HG03103 (cell line): Measurements from ENCODE around the gene DAPK1.

ENCODE experiments used
- ATAC-seq: cut with Tn5 transposase; IDR thresholded peaks from one replicate; pipeline ENCODE4 v1.9.1; 2021; ENCODE audit warnings: low read depth; ENCODE audit not compliant: unreplicated experiment

The DAPK1 gene

GRCh38 chr9:87609002-87609401, 111.3 kb downstream of the DAPK1 start:
- ATAC-seq: no peak

- ATAC-seq: no peak
These were observed 111.8 kb downstream of the DAPK1 start for GRCh38 chr9:87609486-87609885.

DNA sequence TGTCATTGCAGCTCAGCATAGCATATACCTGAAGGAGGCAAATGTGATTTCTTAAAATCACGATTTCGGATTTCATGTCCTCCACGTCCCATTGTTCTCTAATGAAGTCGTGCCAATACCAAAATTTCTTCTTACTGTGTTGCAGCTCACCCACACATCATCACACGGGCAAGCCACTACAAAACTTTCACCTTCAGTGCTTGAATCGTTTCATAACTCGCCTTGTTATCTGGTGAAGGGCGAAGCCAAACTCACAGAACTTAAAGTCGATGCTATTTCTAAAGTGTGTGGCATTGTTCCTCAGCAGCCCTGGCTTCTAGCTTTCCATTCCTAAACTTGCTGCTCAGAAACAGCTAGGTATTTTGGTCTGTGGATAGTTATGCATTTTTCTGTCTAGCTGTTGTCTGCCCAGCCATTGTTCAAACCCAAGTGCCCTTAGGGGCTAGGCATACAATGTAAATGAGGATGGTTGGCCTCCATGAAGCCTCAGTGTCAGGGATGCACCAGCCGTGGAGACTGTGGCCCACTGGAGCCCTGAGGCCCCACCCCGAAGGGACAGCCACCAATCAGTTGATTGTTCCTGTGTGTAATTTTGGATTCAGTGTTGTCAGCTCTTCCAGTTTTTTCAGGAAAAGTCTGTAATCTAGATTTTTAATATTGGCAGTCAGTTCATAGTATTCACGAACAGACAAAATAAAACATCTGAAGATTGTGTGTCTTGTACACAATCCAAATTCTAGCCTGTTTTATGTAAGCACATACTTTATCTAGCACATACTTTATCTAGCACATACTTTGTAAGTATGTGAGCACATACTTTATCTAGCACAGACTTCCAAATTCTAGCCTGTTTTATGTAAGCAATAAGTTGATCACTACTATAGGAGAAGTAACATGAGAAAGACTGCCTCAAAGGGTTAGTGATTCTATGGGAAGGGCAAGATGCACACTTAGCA, 112.8 kb downstream of the DAPK1 start:
- no peak for ATAC-seq

DNA sequence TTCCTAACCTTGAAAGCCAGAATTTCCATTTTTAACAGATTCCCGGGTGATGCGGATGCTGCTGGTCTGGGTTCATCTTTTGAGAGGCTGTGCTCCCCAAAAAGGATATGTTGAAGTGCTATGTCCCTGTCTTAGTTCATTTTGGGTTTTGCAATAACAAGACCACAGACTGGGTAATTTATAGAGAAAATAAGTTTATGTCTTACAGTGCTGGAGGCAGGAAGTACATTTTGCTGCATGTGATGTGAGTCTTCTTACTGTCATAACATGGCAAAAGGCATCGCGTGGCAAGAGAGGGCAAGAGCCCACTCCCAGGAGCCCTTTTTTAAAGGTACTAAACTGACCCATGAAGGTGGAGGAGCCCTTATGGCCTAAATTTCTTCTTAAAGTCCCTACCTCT, 114.1 kb downstream of the DAPK1 start:
- ATAC-seq: no peak

GRCh38 chr9:87612536-87612935, 114.9 kb downstream of the DAPK1 start:
- ATAC-seq: no peak

DNA sequence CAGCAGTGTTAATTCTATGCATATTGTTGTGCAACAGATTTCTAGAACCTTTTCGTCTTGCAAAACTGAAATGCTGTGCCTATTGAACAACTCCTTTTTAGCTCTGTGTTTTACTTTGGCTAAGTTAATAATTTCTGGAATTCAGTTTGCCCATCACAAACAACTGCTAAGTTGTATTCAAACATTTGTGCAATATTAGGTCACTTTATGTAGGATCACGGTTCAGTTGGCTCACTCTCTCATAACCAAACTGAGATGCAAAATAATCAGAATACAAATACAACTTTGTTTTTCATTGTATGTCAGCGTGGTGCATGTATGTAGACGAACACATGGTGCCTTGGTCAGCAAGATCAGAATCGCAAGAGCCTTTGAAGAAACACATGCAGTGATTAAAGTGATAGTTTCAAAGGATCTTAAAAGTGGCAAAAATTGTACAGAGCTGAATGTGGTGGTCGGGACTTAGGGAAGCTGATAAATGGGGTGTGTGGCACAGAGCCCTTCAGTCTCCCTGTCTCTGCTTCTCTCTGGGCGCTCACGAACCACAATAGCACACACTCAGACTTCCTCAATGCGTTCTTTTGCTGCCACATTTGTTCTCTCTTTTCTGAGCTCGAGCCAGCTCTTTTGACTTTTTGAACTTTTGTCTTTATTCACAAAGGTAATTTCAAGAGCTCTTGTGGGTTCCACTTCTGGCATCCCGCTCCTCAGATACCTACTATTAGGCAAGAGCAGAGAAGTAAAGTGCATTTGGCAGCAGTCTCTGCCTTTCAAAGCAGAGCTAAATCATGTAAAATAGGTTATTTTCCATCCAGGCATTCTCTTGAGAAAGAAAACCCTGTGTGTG, 115.8 kb downstream of the DAPK1 start:
- no peak for ATAC-seq

- no peak for ATAC-seq
These were observed 116.7 kb downstream of the DAPK1 start for GRCh38 chr9:87614397-87614796.

DNA sequence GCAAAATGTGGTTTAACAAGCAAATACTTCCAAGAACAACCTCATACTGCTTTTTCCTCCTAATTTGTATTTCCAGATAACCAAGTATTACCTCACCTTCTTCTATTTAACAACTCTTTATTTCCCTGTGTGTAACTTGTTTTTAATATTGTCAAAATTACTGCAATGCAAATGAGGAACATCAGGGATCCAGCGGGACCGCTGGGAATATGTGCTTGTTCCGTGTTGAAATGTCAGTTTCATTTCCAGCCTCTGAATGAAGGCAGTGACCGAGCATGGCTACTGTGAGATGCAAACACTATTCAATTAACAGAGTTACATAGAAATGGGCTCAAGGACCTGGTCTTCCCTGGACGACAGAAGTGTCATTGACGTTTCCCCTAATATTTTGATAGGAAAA, 117.5 kb downstream of the DAPK1 start:
- ATAC-seq: no peak

DNA sequence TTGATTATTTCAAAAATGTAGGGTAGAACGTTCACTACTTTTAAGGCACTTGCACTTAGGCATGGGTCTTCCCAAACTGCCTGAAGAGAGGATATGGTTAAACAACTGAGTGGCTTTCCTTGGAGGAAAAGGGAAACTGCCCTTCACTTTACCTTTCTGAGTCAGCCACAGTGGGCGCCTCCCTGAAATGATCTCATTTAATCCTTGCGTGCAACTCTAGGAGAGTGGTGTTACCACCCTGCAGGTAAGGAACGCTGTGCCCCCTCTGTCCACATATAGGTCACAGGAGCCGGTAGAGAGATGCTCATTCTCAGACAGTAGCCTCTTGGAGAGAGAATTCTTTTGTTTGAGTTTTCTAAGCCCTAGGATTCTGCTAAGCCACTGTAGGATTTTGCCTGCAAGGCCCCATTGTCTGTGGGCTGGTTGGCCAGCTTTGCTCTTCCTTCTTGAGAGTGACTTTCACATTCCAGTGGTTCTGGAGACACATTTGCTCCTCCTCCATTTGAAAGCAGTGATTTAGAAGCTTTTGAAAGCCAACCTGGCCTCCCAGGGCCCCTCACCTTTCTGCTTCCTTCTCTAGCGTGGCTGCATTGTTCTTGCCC, 118.0 kb downstream of the DAPK1 start:
- no peak for ATAC-seq

GRCh38 chr9:87618226-87618625, 120.6 kb downstream of the DAPK1 start:
- ATAC-seq: no peak

- ATAC-seq: no peak
These were observed 121.3 kb downstream of the DAPK1 start for GRCh38 chr9:87618931-87619330.

DNA sequence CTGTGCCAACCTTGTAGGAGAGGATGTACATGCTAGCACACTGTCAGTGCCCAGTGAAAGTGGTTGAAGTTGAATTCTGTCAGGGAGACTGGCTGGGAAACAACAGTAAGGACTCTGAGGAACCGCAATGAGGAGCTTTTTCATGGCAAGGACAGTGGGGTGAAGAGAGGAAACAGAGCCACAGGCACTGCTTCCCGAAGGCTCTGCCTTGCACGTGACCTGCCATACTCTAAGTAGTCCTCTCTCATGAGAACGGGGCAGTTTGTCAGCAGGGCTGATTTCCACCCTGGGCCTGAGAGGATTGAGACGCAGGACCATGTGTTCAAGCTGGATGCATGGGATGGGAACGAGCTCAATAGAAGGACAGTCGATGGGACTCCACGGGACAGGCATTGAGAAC, 121.7 kb downstream of the DAPK1 start:
- ATAC-seq: no peak

DNA sequence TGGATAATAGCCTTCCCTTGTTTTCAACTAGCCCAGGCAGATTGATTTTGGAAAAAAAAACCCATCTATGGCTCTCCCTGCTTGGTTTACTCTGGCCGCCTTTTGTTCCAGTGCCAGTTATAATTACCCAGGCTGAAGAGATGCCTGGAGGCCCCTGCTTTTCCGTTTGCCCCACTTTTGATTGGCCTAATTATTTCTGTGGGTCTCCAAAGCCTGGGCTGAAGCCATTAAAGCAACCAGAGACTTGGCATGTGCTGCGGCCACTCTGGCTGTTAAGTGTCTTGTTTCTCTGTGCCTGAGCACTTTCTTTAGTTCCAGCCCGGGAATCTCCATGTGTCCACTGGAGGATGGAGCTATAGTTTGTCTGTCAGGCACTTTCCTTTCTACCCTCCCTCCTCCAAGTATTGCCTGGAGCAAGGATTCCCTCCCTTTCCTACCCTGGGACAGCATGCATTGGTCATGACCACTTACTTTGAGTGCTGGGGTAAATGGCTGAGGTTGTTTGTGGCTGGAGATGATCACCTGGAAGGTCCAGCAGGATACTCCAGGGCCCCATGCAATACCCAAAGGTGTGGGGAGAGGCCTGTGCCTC, 123.2 kb downstream of the DAPK1 start:
- no peak for ATAC-seq

DNA sequence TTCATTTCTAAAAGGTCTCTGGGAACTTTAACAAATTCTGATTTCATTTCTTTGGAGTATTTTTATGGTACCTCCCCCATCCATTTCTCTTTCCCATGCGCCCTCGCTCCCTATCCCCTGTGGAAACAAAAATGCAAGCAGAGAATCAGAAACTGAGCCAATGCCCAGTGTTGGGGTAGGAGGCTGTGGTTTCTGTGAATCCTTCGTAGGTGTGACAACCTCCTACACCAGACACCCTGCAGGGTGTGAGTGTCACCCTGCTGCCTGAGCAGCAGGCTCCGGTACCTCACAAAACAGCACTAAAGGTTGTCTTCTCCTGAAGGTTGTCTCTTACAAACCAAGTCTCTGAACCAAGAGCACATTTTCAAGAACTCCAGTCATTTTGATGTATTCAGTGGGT, 124.4 kb downstream of the DAPK1 start:
- no peak for ATAC-seq

DNA sequence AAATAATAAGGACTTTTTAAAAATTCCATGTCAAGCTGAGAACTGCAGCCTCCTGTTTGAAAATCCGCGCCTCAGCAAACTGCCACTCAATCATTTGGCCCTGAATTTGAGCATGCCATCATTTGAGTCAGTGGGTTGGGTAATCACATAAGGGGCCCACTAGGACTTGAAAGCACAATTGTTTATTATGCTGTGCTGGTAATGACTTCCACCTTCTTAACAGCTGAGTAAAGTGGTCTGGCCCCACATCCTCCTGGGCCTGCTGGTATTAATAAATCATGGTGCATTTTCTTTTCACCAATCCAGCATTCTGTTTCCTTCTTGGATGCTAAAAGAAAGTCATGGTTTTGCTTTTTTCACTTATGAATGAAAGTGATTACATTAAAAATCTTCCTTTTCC, 125.3 kb downstream of the DAPK1 start:
- ATAC-seq: no peak

DNA sequence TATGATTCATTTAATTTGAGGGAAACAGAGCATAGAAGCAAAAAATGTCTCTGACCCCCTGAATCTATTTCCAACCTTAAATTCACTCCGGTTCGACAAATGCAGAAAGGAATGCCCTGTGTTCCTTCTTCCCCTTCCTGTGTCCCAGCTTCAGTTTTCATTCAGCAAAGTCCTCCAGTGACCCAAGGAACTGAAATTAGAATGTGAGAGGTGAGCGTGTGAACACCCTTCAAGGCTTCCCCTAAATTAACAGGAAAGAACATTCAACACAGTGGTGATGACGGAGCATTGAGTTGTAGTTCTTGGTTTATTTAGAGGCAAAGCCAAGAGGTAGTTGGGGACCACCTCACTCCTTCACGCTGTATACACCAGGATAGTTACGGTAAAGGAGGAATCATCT, 130.7 kb downstream of the DAPK1 start:
- no peak for ATAC-seq

DNA sequence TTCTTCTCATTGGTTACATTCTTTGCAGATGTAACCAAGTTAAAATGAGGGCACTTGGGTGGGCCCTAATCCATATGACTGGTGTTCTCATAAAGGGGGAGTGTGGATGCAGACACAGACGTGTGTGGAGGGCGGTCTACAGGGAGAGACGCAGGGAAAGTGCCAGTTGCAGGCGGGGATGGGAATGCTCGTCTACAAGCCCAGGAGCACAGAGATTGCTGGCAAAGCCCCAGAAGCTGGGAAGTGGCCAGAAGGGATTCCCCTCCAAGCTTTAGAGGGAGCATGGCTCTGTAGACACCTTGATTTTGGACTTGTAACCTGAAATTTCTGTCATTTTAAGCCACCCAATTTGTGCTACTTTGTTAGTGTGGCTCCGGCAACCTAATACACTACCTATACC, 131.4 kb downstream of the DAPK1 start:
- no peak for ATAC-seq

GRCh38 chr9:87630266-87630665, 132.6 kb downstream of the DAPK1 start:
- no peak for ATAC-seq

- no peak for ATAC-seq
These were observed 133.2 kb downstream of the DAPK1 start for GRCh38 chr9:87630846-87631245.

DNA sequence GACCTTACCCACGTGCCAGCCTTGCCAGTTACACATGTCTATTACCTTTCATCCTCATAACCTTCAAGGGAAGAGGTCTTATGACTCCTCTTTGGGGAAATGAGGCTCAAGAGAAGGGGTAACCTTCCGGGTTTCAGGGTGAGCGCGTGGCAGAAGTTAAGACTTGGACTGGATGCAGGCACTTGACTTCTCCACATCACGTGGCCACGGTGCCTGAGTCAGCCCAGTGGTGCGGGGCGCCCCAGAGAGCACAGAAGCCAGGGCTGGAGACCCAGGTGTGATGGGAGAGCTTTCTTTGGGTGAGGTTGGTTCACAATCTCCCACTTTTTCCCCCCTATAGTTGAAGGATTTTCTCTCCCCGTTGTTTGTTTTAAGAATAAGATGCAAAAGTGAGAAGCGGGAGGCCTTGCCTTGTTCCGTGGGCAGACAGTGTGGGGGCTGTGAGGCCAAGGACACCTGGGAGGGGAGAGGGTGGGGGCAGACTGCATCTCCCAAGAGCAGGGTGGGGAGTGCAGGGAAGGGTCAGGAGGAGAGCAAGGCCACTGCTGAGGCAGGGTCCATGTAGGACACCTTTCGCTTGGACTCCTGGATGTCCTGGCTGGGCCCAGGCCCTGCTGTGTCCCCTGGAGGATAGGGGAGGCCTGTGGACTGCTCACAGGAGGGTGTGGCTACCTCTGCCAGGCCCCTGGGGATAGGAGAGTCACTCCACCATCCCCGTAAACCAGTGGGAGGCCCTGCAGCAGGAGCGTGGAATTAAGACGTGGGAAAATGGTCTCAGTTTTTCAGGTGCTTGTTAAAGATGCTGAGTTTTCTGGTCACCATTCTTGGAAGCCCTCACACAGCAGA, 138.2 kb downstream of the DAPK1 start:
- no peak for ATAC-seq
